Osteoblast (primary cell): ENCODE measurements around the gene BCL2L14. TPM values are rescaled to one million over a fixed set of nuclear protein-coding genes. Genes with fewer than 3 reads are reported as not detected.
A peak's percentile ranks its signal among the peaks of the same experiment; 100 is the strongest.

ENCODE experiments used
- DNase-seq: peaks from one replicate; pipeline ENCODE4 v3.0.0; 2011; ENCODE audit warnings: low spot score, mixed read lengths; ENCODE audit not compliant: insufficient read length; ENCODE audit errors: missing footprints
- H2AFZ ChIP-seq: 2 replicates; pipeline ENCODE4 v1.6.0; 2011; ENCODE audit warnings: mild to moderate bottlenecking, low read length
- H3K27ac ChIP-seq: 2 replicates; pipeline ENCODE4 v1.5.1; 2011; ENCODE audit warnings: mild to moderate bottlenecking, low read depth, low read length, moderate library complexity
- H3K27me3 ChIP-seq: 2 replicates; pipeline ENCODE4 v1.6.0; 2012; ENCODE audit warnings: mild to moderate bottlenecking, control low read depth, inconsistent platforms, low read length, moderate library complexity; ENCODE audit not compliant: insufficient read depth
- H3K36me3 ChIP-seq: 2 replicates; pipeline ENCODE4 v1.5.1; 2011; ENCODE audit warnings: mild to moderate bottlenecking, low read length, control low read depth, moderate library complexity; ENCODE audit not compliant: insufficient read depth
- H3K4me1 ChIP-seq: 2 replicates; pipeline ENCODE4 v1.5.1; 2011; ENCODE audit warnings: mild to moderate bottlenecking, low read length, control low read depth, moderate library complexity; ENCODE audit not compliant: insufficient read depth
- H3K4me2 ChIP-seq: 2 replicates; pipeline ENCODE4 v1.6.0; 2011; ENCODE audit warnings: mild to moderate bottlenecking, low read length; ENCODE audit not compliant: insufficient read depth
- H3K4me3 ChIP-seq: fragments of 200-600 bp; sonication (generic); 3 replicates; pipeline ENCODE4 v1.5.1; 2012; ENCODE audit warnings: mild to moderate bottlenecking, low read length, inconsistent platforms; ENCODE audit not compliant: insufficient read depth
- H3K79me2 ChIP-seq: 2 replicates; pipeline ENCODE4 v1.6.0; 2012; ENCODE audit warnings: mild to moderate bottlenecking, low read length, control low read depth, inconsistent platforms; ENCODE audit not compliant: insufficient read depth
- H3K9me3 ChIP-seq: 2 replicates; pipeline ENCODE4 v1.5.1; 2011; ENCODE audit warnings: low read depth, low read length, control low read depth
- H4K20me1 ChIP-seq: 2 replicates; pipeline ENCODE4 v1.6.0; 2012; ENCODE audit warnings: mild to moderate bottlenecking, low read length, control low read depth; ENCODE audit not compliant: insufficient read depth
- CTCF ChIP-seq: IDR thresholded peaks from 2 replicates; pipeline ENCODE4 v1.5.1; 2011; ENCODE audit warnings: mild to moderate bottlenecking, low read depth, low read length, moderate library complexity; ENCODE audit errors: extremely low read depth
- total RNA-seq: library from RNA; depleted of rRNA; stranded (reverse); fragments of >200 nt; gene quantifications from 2 replicates; pipeline ENCODE4 v1.2.3, GENCODE V29; 2012

The BCL2L14 gene
- total RNA-seq, 1 donor, result not detected

- no peaks in the 10 kb centered on the region for H3K4me1 ChIP-seq
- DNase-seq, result no peak
- no peak overlapping the region for H3K4me3 ChIP-seq
- H3K27ac ChIP-seq, result no peak overlapping the region
- no peaks in the 10 kb centered on the region for H3K9me3 ChIP-seq
- H3K27me3 ChIP-seq, result no peaks in the 10 kb centered on the region
- H4K20me1 ChIP-seq, result no peaks in the 10 kb centered on the region
- no peaks in the 10 kb centered on the region for H3K79me2 ChIP-seq
- no peaks in the 10 kb centered on the region for H3K36me3 ChIP-seq
- TF ChIP-seq CTCF, result no peak
- no peak overlapping the region for H3K4me2 ChIP-seq
- H2AFZ ChIP-seq, result no peak overlapping the region
These were observed 41.1 kb upstream of the BCL2L14 start for GRCh38 chr12:12029653-12030052.

GRCh38 chr12:12032260-12032791 lies 38.4 kb upstream of the BCL2L14 start:
- Histone ChIP-seq H3K4me1 (no peaks in the 10 kb centered on the region), H3K4me3 (peak overlapping the region; percentile 73), H2AFZ (peak overlapping the region; percentile 89), H3K4me2 (peak overlapping the region; percentile 92), H4K20me1 (no peaks in the 10 kb centered on the region), H3K27ac (peak overlapping the region; percentile 68), H3K79me2 (no peaks in the 10 kb centered on the region), H3K9me3 (no peaks in the 10 kb centered on the region), H3K36me3 (no peaks in the 10 kb centered on the region), H3K27me3 (no peaks in the 10 kb centered on the region)
- no peak for DNase-seq
- TF ChIP-seq CTCF, result no peak

GRCh38 chr12:12032851-12033797 lies 37.6 kb upstream of the BCL2L14 start:
- peak; percentile 83 for DNase-seq
- H3K27me3 ChIP-seq, result no peaks in the 10 kb centered on the region
- no peaks in the 10 kb centered on the region for H3K9me3 ChIP-seq
- H3K27ac ChIP-seq, result peak overlapping the region; percentile 68
- no peaks in the 10 kb centered on the region for H3K4me1 ChIP-seq
- no peaks in the 10 kb centered on the region for H3K36me3 ChIP-seq
- H2AFZ ChIP-seq, result peak overlapping the region; percentile 89
- peak; percentile 92 for TF ChIP-seq CTCF
- H3K79me2 ChIP-seq, result no peaks in the 10 kb centered on the region
- H4K20me1 ChIP-seq, result no peaks in the 10 kb centered on the region
- H3K4me2 ChIP-seq, result peak overlapping the region; percentile 92
- peak overlapping the region; percentile 73 for H3K4me3 ChIP-seq

GRCh38 chr12:12033824-12034223 lies 36.9 kb upstream of the BCL2L14 start:
- H4K20me1 ChIP-seq, result no peaks in the 10 kb centered on the region
- TF ChIP-seq CTCF, result no peak
- no peak overlapping the region for H3K4me2 ChIP-seq
- H3K4me1 ChIP-seq, result no peaks in the 10 kb centered on the region
- no peaks in the 10 kb centered on the region for H3K9me3 ChIP-seq
- H3K27ac ChIP-seq, result no peak overlapping the region
- no peaks in the 10 kb centered on the region for H3K36me3 ChIP-seq
- DNase-seq, result no peak
- no peak overlapping the region for H3K4me3 ChIP-seq
- no peaks in the 10 kb centered on the region for H3K79me2 ChIP-seq
- no peak overlapping the region for H2AFZ ChIP-seq
- no peaks in the 10 kb centered on the region for H3K27me3 ChIP-seq
